NCI-H2029 treated with DMSO at 0.1 percent for 48 hours (cell line): ENCODE measurements around the gene CNEP1R1.

Source experiments
- DNase-seq: peaks from one replicate; lab custom pipeline; 2025; lab: John Stamatoyannopoulos, UW

The CNEP1R1 gene

GRCh38 chr16:50065241-50065623 lies 40.2 kb downstream of the CNEP1R1 start:
- DNase-seq, result no peak

DNA sequence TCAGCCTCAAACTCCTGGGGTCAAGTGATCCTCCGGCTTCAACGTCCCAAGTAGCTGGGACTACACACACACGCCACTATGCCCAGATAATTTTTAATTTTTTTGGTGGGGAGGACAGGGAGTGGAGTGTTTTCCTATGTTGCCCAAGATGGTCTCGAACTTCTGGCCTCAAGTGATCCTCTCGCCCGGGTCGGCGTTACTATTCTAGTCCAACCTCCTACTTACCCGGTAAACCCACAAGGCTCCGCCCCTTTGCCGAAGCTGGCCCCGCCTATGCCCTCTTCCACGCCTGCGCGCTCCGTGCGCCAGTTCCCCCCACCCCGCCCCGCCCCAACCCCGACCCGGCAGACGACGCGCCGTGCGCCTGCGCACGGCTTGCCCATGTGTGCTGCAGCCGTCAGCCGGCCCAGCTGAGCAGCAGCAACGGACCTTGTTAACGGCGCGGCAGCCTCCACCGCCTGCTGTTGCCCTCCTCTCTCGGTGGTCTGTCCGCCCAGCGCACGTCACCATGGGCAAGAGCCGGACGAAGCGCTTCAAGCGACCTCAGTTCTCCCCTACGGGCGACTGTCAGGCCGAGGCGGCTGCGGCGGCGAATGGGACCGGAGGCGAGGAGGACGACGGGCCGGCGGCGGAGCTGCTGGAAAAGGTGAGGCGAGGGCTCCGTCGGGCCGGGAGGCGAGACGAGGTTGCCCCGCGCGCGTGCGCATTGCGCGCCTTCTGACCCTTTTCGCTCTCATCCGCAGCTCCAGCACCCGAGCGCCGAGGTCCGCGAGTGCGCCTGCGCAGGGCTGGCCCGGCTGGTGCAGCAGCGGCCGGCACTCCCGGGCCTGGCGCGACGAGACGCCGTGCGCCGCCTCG lies 40.8 kb downstream of the CNEP1R1 start, which contains the start of gene HEATR3:
Gene HEATR3, plus strand, starts transcription at position 347 of the 858 bp plus-strand sequence. Its CDS starts 162 bp downstream, at position 509.
- DNase-seq, result peak; percentile 25

- no peak for DNase-seq
These were observed 41.7 kb downstream of the CNEP1R1 start for GRCh38 chr16:50066482-50067289.

- peak; percentile 10 for DNase-seq
These were observed 42.3 kb downstream of the CNEP1R1 start for GRCh38 chr16:50067290-50067853.

- no peak for DNase-seq
These were observed 43.5 kb downstream of the CNEP1R1 start for GRCh38 chr16:50068550-50068949.

GRCh38 chr16:50069060-50069459 lies 44.0 kb downstream of the CNEP1R1 start:
- DNase-seq, result no peak

- no peak for DNase-seq
These were observed 46.1 kb downstream of the CNEP1R1 start for GRCh38 chr16:50071075-50071671.

- no peak for DNase-seq
These were observed 47.7 kb downstream of the CNEP1R1 start for GRCh38 chr16:50072730-50073129.

- no peak for DNase-seq
These were observed 54.5 kb downstream of the CNEP1R1 start for GRCh38 chr16:50079397-50080140.

GRCh38 chr16:50081428-50082018 lies 56.5 kb downstream of the CNEP1R1 start:
- DNase-seq, result no peak

DNA sequence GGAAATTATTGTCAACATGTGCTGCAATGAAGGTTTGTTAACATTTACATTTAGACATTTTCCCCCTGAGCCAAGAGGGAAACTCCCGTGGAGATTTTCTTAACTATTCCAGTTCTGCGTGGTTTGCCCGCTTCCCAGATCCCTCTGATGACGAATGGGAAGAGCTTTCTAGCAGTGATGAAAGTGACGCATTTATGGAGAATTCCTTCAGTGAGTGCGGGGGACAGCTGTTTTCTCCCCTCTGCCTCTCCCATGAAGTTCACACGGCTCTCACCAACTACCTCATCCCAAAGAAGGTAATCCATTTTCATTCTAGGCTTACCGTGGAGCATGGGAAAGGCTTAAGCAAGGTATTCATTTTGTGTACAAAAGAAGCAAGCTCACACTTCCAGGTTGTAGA lies 59.0 kb downstream of the CNEP1R1 start:
- no peak for DNase-seq

- no peak for DNase-seq
These were observed 61.2 kb downstream of the CNEP1R1 start for GRCh38 chr16:50086176-50086575.
